Glutamatergic neuron (in vitro differentiated cells): Measurements from ENCODE around the gene ARHGAP42. TPM values are rescaled to one million over a fixed set of nuclear protein-coding genes. Genes with fewer than 3 reads are reported as not detected.

Source experiments
- DNase-seq: peaks from one replicate; pipeline ENCODE4 v3.0.0; 2022
- H3K27ac Mint-ChIP-seq: one replicate; pipeline ENCODE4 v1.8.0; 2020; ENCODE audit warnings: mild to moderate bottlenecking, mixed read lengths, inconsistent platforms; ENCODE audit not compliant: unreplicated experiment
- H3K27me3 Mint-ChIP-seq: one replicate; pipeline ENCODE4 v1.8.0; 2020; ENCODE audit warnings: mild to moderate bottlenecking, moderate library complexity, mixed read lengths, inconsistent platforms; ENCODE audit not compliant: unreplicated experiment
- H3K36me3 Mint-ChIP-seq: one replicate; pipeline ENCODE4 v1.8.0; 2020; ENCODE audit warnings: mild to moderate bottlenecking, mixed read lengths, inconsistent platforms; ENCODE audit not compliant: unreplicated experiment
- H3K4me1 Mint-ChIP-seq: one replicate; pipeline ENCODE4 v1.8.0; 2020; ENCODE audit warnings: mild to moderate bottlenecking, low read depth, mixed read lengths, inconsistent platforms; ENCODE audit not compliant: unreplicated experiment
- H3K4me3 Mint-ChIP-seq: one replicate; pipeline ENCODE4 v1.8.0; 2020; ENCODE audit warnings: mild to moderate bottlenecking, mixed read lengths, inconsistent platforms; ENCODE audit not compliant: unreplicated experiment
- H3K9me3 Mint-ChIP-seq: one replicate; pipeline ENCODE4 v1.8.0; 2020; ENCODE audit warnings: mild to moderate bottlenecking, moderate library complexity, mixed read lengths, inconsistent platforms; ENCODE audit not compliant: unreplicated experiment
- total RNA-seq: library from RNA; stranded (reverse); fragmentation: NEBNext Ultra II Directional; extraction: Animal tissue kit (Norgen Biotek cat#: 25700); gene quantifications from one replicate; pipeline ENCODE4 v1.2.1, GENCODE V29; 2021; ENCODE audit not compliant: unreplicated experiment
- TF ChIP-seq, protein P1 (sequence below): fragments of 200-600 bp; sonication (generic); IDR thresholded peaks from one replicate; pipeline ENCODE4 v1.5.0; 2021; ENCODE audit not compliant: partially characterized antibody, unreplicated experiment

The ARHGAP42 gene
- total RNA-seq, 1 donor from 2014 or later, result 21.4 TPM

DNA sequence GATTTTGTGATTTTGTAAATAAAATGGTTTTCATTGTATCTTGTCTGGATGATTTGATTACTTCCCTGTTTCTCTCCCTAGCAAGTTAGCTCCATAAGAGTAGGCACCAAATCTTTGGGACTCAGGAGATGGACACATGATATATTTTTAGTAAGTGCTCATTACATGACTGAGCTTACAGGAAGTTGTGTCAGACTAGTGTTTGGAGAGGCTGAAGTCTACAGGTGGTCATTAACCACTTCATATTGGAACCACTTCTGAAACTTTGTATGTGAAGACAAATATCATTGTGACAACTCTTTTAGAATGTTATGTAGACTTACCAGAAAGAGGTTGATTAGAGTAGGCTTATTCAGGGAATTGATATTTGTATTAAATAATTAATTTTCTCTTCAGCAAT lies 19.1 kb downstream of the ARHGAP42 start:
- H3K27me3 Mint-ChIP-seq, result peaks cover 6% of the 10 kb centered on the region
- TF ChIP-seq, protein P1, sequence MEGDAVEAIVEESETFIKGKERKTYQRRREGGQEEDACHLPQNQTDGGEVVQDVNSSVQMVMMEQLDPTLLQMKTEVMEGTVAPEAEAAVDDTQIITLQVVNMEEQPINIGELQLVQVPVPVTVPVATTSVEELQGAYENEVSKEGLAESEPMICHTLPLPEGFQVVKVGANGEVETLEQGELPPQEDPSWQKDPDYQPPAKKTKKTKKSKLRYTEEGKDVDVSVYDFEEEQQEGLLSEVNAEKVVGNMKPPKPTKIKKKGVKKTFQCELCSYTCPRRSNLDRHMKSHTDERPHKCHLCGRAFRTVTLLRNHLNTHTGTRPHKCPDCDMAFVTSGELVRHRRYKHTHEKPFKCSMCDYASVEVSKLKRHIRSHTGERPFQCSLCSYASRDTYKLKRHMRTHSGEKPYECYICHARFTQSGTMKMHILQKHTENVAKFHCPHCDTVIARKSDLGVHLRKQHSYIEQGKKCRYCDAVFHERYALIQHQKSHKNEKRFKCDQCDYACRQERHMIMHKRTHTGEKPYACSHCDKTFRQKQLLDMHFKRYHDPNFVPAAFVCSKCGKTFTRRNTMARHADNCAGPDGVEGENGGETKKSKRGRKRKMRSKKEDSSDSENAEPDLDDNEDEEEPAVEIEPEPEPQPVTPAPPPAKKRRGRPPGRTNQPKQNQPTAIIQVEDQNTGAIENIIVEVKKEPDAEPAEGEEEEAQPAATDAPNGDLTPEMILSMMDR, result no peak
- peaks cover 3% of the 10 kb centered on the region for H3K9me3 Mint-ChIP-seq
- no peak overlapping the region for H3K27ac Mint-ChIP-seq
- H3K36me3 Mint-ChIP-seq, result peaks cover 5% of the 10 kb centered on the region
- H3K4me1 Mint-ChIP-seq, result peaks cover 20% of the 10 kb centered on the region
- H3K4me3 Mint-ChIP-seq, result no peak overlapping the region
- DNase-seq, result no peak

DNA sequence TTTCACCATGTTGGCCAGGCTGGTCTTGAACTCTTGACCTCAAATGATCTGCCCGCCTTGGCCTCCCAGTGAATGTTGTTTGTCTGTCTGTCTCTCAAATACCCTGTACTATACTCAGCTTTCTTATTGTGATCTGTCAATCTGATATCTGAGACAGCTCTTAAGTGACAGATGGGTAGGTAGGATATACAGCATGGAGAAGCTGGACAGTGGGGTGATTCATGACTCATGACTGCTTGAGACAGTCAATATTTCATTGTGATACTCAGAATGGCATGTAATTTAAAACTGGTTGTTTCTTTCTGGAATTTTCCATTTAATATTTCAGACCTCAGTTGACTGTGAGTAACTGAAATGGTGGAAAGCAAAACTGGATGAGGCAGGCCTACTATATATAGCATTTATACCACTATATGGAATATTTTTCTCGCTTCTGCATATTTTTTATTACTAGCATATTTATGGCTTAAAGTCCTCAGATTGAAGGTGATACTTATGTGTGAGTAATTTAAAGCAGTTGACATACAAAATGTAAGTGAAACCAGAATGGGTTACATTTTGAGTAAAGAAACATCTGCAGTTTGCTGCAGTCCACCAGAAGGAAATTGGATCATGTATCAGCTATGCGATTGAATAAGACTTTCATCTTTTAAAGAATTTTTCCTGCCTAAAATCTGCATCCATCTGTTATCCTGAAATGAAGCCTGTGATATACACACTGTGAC lies 22.3 kb downstream of the ARHGAP42 start:
- H3K4me3 Mint-ChIP-seq, result no peak overlapping the region
- no peaks in the 10 kb centered on the region for H3K36me3 Mint-ChIP-seq
- TF ChIP-seq, protein P1, result no peak
- peaks cover 3% of the 10 kb centered on the region for H3K9me3 Mint-ChIP-seq
- peaks cover 15% of the 10 kb centered on the region for H3K4me1 Mint-ChIP-seq
- H3K27ac Mint-ChIP-seq, result peak overlapping the region; percentile 88
- DNase-seq, result no peak
- H3K27me3 Mint-ChIP-seq, result peaks cover 7% of the 10 kb centered on the region

DNA sequence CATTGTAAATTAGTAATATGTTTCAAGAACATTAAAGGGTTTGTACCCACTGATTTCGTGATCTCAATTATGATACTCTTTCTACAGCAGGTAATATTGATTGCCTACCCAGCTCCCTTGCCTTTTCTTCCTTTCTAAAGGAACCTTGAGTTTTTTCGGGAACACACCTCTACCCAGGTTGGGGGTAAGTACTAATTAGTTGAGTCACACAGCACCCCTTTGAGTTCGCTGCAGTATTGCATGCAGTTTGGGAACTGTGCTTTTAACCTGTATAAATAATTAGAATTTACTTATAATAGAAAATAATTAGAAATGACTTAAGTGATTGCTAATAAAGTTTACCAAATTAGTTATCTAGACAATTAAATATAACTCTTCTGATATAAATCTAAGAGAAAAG lies 24.9 kb downstream of the ARHGAP42 start:
- TF ChIP-seq, protein P1, result no peak
- H3K36me3 Mint-ChIP-seq, result no peaks in the 10 kb centered on the region
- peaks cover 3% of the 10 kb centered on the region for H3K9me3 Mint-ChIP-seq
- peaks cover 7% of the 10 kb centered on the region for H3K27me3 Mint-ChIP-seq
- H3K27ac Mint-ChIP-seq, result no peak overlapping the region
- H3K4me3 Mint-ChIP-seq, result no peak overlapping the region
- H3K4me1 Mint-ChIP-seq, result peaks cover 27% of the 10 kb centered on the region
- DNase-seq, result no peak

DNA sequence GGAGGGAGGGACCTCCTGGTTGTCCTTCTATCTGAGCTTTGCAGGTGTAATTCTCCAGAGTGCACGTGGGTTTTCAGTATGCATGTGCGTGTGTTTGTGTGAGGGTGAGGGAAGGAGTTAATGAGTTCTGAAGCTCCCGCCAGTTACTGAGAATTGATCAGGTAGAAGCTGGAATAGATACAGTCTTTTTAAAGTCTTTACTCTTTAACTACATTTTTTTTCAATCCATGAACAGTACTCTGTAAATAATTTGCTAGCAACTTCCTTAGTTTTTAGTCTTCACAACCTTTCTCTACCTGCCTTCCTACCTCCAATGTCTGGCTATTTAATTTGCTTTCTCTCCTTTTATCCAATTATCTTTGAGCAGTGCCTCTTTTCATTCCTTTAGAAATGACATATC lies 25.5 kb downstream of the ARHGAP42 start:
- H3K27ac Mint-ChIP-seq, result no peak overlapping the region
- DNase-seq, result no peak
- no peaks in the 10 kb centered on the region for H3K36me3 Mint-ChIP-seq
- H3K27me3 Mint-ChIP-seq, result peaks cover 7% of the 10 kb centered on the region
- TF ChIP-seq, protein P1, result no peak
- H3K9me3 Mint-ChIP-seq, result peaks cover 3% of the 10 kb centered on the region
- peaks cover 27% of the 10 kb centered on the region for H3K4me1 Mint-ChIP-seq
- no peak overlapping the region for H3K4me3 Mint-ChIP-seq

DNA sequence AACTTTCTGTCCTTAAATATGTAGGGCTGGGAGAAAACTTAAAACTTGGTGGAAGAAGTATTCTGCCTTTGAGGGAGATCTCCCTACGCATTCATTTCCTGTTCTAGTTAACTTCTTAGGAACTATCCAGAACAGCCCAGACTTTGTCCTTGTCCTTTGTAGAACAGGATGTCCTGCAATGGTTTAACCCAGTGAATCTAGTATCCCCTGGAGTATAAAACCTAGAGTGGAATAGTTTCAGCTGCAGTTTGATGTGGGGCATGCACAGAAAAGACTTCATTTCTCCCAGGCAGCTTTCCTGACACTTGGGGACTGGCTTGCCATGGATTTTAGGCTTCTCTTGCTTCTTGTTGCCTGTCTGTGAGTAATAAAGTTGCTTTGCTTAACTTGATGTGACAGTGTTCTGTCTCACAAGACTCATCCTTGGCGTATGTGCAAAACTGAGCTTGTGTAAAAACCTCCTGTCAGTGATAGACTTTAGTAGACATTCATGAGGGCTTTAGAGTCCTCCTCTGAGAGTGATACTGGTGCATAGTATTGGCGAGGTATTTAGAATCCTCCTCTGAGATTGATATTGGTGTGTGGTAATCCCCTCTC lies 28.2 kb downstream of the ARHGAP42 start:
- no peaks in the 10 kb centered on the region for H3K36me3 Mint-ChIP-seq
- peaks cover 2% of the 10 kb centered on the region for H3K27me3 Mint-ChIP-seq
- peaks cover 1% of the 10 kb centered on the region for H3K9me3 Mint-ChIP-seq
- H3K27ac Mint-ChIP-seq, result peak overlapping the region; percentile 48
- H3K4me1 Mint-ChIP-seq, result peaks cover 37% of the 10 kb centered on the region
- no peak for DNase-seq
- H3K4me3 Mint-ChIP-seq, result no peak overlapping the region
- TF ChIP-seq, protein P1, result no peak
